Stimulated activated CD4-positive, alpha-beta T cell treated with anti-CD3 and anti-CD28 coated beads, Interleukin-2, amount 100 ng/mL, for 4 hours (primary cell): Measurements from ENCODE around the gene GSX2.
"Not testable (repeated sequence)": the region's sequence is repeated elsewhere in the genome, so short reads cannot be mapped to it uniquely, and the experiment has no call there.

ENCODE experiments used
- DNase-seq: peaks from one replicate; pipeline ENCODE4 v3.0.0-alpha.2; 2020; ENCODE audit warnings: low read depth

The GSX2 gene

DNA sequence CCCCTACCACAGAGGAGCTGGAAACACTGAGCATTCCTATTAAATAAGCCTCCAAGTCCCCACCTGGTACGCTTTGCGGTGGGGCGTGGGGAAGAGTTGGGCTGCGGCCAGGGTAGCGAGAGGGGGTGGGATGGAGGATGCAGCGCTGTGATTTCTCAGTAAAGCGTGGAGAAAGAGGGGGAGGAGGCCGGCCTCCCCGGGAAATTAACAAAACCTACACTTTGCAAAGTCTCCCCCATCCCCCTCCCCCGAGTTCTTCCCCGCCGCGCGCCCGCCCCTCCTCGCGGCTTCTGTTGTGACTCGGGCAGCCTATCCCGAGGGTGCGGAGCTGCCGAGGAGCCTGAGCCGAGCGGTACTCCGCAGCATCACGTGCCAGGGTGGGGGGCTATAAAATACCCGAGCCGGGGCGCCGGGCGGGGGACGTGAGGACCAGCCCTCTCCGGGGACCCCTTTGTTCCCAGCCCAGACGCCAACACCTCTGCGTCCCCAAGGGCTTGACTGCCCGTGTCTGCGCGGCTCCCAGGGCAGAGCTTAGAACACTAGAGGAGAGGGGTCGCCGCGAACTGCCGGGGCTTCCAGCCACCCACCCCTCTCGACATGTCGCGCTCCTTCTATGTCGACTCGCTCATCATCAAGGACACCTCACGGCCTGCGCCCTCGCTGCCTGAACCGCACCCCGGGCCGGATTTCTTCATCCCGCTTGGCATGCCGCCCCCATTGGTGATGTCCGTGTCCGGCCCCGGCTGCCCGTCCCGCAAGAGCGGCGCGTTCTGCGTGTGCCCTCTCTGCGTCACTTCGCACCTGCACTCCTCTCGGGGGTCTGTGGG lies at the start of gene GSX2:
Gene GSX2, plus strand, starts transcription at position 416 of the 827 bp plus-strand sequence. Its CDS starts 182 bp downstream, at position 598.
- no peak for DNase-seq

DNA sequence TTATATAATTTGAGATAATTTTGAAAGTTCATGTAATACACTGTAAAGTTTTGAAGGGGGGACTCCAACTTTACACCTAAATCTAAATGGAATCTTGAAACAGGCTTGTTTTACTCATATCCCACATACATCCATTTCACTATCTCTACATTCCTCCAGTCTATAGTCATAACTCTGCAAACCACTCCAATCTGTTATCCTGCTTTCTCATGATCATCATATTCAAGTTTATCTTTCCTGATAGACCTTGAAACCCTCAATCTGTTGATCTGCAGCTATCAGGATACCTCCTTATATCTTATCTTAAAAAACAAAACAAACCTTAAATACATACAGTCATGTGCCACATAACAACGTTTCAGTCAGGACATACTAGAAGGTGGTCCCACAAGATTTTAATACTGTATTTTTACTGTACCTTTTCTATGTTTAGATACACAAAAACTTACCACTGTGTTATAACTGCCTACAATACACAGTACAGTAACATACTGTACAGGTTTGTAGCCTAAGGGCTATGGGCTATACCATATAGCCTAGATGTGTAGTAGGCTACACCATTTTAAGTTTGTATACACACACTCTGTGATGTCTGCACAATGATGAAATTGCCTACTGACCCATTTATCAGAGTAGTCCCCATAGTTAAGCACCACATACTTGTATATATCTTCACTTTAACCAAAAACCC lies 49.6 kb upstream of the GSX2 start:
- no peak for DNase-seq

DNA sequence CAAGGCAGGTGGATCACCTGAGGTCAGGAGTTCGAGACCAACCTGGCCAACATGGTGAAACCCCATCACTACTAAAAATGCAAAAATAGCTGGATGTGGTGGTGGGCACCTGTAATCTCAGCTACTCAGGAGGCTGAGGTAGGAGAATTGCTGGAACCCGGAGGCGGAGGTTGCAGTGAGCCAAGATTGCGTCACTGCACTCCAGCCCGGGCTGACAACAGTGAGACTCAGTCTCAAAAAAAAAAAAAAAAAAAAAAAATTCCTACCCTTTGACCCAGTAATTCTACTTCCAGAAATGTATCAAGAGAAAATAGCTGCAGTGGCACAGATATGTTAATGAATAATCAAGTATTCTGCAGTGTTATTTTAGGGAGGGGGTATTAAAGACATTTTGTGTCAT lies 46.6 kb upstream of the GSX2 start:
- not testable (repeated sequence) for DNase-seq

DNA sequence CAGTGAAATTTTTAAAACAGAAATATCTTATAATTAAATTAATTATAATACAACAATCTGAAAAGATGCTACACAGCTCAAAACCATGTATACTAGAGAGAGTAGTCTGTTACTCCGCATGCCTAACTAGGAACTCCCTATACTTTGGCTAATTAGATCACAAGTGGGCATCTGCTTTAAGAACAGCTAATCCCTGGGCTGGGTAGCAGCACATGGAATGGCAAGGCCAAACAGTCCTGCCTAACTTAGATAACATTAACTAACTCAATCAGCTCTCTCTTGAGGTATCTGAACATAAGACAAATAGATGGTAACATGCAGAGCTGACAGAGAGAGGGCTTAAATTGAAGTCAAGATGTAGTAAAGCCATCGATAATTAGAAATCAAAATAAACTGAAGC lies 45.5 kb upstream of the GSX2 start:
- no peak for DNase-seq

DNA sequence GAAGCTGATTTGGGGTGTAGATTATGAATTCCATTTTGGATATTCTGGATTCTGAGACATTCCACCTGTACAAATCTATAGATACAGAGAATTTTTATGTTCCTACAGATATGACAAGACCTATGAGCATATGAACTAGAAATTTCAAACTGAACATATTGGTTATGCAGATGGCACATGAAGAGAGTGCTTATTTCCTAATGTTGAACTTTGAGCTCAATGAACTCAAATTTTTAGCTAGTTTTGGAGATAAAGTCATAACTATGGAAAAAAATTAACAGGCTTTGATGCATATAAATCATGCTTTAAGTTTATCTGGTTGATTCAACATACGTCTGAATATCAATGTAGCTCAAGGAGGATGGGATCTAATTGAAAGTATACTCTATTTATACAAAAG lies 44.5 kb upstream of the GSX2 start:
- no peak for DNase-seq

DNA sequence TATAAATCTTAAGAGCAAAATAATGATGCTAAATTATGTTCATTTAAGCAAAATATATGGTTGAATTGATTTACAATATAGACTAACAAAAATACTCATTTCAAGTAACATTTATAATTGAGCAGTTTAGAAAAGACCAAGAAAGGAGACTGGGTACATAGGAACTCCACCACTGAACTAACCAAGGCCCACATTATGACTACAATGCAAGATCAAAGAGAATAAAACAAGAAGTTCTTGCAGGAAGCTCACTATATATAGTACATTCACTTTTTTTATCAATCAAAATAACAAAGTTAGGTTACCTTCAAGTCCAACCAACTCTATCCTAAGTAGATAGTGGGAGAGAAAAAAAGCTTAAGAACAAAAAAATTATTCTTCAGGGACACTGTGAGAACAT lies 43.6 kb upstream of the GSX2 start:
- DNase-seq, result no peak

DNA sequence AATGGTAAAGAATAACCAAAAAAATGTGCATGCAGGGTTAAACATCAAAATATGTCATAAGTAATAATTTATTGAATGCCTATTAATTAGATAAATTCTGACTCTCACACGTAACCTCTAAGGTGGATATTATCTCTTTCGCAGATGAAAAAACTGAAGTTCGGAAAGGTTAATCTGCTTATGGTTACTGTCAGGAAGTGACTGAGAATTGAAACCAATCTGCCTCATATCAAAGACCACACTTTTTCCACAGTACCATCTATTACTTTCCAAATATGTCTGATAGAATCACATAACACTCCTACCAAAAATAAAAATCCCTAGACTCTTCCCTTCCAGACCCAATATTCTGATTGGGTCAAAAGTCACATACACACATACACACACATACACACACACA lies 41.8 kb upstream of the GSX2 start:
- DNase-seq, result no peak

DNA sequence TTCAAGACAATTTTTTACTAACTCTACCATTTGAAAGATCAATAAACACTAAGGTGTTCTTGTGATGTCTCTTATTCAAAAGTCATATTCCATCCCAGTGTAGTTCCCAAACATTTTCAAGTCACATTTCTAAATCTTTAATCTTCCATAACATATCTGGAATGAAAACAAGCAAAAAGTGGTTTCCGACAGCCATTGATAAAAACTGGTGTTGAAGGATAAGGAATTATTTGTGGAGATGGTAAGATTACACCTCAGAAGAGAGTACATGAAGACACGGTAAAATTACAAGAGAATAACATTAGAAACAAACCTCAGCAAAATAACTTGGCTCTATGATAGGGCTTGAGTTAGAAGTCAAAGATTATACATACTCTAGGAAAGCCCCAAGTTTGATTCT lies 39.8 kb upstream of the GSX2 start:
- DNase-seq, result no peak

DNA sequence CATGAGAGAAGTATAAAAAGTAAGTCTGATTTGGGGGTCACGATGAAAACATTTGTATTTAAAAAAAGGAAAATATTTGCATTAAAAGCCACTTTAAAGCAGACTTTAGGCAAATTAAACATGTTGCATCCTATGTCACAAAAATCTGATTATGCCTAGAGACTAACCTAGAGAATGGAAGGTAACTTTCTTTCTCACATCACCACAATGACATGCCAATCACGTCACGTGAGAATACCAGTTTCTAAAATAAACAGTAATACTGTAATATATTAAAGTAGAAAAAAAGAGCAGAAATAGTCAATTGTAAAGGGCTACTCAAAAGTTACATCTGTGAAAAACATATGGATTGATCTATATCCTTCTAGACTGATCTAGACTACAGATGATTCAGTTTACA lies 38.9 kb upstream of the GSX2 start:
- DNase-seq, result no peak

DNA sequence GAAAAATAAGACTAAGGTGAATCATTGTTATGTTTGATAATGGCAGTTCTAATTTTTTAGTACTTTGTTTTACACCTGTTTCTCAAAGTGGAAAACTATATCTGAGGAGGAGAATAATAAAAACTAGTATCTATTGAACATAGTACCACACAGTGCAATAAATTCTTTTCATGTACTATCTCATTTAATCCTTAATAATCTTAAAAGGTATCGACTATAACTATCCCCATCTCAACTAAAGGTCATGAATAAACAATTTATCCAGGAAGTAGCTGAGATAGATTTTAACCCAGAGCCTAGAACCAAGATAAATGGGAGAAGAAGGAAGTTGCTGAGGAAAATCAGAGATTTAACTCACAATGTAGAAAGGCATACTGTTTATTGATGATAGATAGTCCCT lies 38.1 kb upstream of the GSX2 start:
- DNase-seq, result no peak

DNA sequence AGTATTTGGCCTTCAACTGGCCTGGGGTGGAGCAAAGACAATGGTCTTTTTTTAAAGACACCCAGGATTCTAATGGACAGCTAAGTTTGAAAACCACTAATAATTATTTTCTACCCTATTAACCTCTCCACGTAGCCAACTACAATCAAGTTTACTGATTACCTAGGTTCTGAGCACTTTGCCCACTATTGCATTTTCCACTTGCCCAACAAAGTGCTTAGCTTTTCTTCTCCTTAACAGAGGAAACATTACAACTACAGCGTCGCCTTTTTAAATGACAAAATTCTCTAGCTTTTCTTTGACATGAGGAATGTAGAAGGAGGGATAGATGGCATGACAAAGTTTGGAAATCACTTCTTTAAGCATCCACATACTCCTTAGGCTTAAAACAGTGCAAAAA lies 37.6 kb upstream of the GSX2 start:
- no peak for DNase-seq

DNA sequence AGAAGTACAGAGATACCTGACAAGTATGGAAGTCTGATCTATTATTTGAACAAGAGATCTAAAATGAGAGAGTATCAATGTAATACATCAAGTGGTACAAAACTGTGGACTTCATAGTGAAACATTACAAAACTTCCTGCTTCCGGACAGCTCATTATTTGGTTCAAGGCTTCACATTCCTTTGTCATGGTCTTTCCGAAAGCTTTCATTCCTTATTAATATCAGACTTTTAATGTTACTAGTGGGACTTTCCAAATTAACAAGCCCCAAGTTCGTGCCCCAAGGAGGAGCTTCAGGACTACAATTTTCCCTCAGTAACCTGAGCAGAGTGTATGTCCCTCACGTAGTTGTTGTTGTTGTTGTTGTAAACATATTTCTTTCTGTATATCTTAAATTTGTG lies 36.7 kb upstream of the GSX2 start:
- DNase-seq, result no peak

DNA sequence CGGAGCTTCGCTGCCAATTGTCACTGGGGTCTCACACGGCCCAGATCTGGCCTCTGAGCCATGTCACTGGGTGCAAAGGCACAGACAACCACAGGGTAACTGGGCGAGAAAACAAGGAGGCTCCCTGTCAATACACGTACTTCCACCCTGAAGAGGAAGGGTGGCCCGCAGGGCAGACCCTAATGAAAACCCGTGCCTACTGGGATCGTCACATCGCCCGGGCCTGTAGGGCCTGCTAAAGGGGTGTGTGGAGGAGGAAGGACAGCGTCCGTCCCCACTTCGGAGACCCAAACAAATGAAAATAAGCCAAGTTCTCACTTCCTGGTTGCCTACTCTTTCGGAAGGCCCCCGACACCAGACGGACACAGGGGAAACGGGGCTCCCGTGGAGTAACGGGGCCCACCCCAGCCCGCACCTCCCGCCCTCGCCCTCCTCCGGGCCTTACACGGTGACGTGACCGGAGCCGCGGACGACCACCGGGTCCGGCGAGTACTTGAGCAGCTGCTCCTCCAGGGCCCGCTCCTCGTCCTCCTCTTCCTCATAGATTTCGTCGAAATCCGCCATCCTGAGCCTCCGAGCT lies 36.1 kb upstream of the GSX2 start:
- peak; percentile 1 for DNase-seq

DNA sequence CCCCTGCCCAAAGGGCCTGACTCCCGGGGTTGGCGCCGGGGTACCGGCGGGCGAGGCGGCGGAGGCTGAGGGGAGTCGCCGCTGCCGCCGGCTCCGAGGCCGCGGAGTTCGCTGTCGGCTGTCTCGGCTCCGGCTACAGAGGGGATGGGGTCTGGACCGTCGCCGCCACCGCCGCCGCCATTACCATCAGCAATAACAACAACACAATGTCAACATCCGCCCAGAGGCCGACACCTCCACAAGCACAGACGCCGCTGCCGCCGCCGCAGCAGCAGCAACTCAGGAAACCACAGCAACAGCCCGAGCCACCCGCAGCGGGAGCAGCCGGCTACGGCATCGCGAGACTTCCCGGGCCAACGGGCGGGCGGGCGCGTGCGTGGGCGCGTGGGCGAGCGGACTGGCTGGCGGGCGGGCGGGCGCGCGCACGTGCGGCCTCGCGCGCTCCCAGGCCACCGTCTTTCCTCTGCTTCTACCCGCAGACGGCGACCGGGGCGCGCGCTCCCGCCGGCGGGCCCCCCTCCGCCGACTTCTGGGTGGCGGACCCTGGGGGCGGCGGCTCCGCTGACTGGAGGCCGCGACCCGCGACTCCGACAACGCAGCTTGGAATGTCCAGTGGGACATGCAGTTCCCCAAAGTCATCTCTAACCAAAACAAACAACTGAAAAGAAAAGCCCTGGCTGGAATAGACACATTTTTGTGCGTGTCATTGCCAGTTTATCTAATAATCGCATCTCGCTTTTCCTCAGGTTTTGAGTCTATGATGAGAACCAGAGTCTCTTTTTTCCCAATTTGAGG lies 35.4 kb upstream of the GSX2 start, which contains the start of gene CHIC2:
Gene CHIC2, minus strand, starts transcription at position 289 of the 795 bp plus-strand sequence. CDS start 305 bp downstream, outside the sequence.
- DNase-seq, result peak; percentile 95

DNA sequence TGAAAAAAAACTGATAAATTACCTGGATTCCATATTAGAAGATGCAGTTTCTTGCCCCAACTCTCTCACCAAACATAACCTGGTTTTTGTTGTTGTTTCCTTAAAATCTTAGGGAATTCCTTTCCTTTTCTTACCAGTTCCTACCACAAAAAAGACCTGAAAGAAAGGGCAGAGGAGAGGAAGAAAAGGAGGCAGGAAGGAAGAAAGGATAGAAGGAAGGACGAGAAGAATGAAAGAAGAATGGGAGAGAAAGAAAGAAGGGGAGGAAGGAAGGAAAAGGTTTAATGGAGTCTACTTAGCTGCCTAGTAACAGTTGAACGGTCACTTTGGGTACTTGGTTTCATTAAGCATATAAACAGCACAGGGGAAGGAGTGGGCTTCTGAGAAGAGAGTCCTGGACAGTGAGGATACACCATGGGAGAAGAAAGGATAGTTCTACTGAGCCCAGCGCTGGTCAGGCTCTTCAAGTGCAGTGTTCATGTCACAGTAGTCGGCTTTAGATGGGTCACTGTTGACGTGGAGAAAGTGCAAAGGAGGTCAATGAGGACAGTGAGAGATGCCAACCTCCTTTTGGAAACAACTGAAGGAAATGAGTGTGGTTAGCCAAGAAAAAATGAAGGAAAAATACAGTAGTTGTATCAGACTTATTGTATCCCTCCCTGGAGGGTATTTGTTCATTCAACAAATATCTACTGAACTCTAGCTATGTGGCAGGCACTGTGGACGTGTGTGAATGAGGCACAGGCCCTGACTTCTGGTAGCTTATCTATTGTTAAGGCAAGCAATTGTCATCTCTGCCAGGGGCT lies 34.5 kb upstream of the GSX2 start:
- no peak for DNase-seq

DNA sequence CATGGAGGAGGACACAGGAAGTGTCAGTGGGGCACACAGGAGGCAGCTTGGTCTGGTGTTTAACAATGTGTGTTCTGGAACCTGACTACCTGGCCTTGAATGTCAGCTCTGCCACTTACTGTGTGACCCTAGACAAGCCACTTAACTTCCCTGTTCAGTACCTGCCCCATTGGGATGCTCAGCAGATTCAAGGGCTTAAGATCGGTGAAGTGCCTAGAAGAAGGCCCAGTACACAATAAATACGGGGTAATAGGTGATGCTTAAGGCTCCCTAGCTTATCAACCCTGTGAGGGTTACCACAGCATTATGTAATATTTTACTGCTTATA lies 33.9 kb upstream of the GSX2 start:
- DNase-seq, result no peak

DNA sequence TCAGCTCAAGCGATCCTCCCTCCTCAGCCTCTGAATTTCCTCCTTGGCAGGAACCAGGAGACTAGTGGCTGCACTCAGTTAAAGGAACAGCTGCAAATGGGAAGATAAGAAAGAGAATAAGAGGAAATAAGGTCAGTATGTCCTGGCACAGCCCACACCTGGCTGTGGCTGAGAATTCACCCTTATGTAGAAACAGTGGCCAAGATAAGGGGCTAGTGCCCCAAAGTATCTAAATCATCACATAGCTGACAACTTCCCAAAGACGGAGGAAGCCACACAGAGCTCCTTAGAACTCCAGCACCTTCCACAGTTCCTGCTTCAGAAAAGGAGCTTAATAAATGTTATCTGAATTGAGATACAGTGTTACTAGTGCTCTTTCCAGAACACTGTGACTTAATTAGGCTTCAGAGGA lies 33.2 kb upstream of the GSX2 start:
- DNase-seq, result no peak

DNA sequence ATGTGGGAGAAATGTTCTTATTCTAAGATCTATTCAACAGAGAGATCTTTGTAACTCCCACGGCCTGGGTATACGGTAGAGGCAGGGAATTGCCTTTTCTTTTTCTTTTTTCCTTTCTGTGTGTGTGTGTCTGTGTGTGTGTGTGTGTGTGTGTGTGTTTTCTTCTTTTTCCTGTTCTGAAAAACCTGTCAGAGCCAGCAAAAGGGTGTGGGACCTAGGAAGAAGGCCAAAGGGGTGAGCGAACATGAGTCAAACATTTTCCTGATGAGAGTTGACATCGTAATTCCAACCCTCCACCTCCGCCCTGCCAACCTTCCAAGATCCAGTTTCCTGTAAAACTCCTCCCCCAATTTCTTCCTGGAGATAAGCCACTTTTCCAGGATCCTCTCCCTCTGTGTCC lies 32.8 kb upstream of the GSX2 start:
- DNase-seq, result no peak

DNA sequence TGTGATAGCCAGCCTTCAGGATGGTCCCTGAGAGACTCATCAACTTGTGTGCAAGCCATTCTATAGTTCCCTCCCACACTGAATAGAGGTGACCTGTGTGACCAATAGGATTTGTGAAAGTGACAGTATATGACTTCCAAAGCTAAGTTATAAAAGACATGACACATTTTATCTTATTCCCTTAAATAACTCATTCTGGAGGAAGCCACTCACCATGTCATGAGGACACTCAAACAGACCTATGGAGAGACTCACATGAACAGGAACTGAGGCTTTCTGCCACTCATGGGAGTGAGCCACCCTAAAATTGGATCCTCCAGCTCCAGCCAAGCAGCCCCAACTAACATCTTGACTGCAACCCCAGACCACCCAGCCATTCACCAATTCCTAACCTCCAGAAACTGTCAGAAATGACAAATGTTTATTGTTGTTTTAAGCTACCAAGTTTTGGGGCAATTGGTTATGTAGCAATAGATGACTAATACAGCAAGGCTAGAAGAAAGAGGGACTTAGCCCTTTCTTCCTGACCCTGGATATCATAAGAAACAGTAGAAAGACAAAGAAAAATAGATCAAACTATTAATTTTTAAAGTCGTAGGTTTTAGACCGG lies 26.6 kb upstream of the GSX2 start:
- no peak for DNase-seq

DNA sequence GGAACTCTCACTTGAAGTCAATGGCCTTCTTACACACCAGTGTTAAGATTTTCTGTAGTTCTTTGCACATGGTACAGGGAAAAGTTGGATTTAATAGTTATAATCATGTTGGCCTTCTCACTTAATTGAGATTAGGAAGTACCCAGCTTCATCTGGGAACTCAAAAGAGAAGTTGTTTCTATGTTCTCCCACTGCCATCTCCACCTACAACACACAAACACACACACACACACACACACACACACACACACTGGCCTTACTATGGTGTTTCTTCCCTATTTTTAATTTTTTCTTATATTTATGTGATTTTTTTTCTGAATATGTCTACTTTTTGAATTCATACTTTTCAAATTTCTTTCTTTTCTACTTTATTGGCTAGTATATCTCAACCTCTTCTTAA lies 25.6 kb upstream of the GSX2 start:
- no peak for DNase-seq

DNA sequence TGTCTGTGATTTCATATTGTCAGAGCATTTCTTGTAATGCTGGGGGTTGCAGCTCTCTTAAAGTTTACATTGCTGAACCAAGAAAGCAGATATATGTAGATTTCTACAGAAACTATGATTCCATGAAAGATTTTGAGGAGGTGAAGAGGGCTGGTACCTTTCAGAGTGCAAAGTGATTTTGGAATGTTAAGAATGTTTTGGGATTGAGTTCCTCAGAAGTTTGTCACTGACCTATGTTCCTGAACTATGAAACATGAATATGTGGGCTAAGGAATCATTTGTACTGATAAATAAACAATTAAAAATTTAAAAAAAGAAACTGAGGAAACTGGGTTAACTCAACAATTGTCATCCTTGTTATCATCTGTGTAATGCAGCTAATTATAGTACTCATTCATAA lies 23.3 kb upstream of the GSX2 start:
- DNase-seq, result no peak
